GM10248 (cell line): ENCODE data around the gene NRIP2.

ENCODE experiments used
- CTCF ChIA-PET: fragments of 300-600 bp; sonication (Branson Sonifier 250); formaldehyde crosslinking; extraction: SDS; loops from one replicate; lab custom pipeline; 2021; ENCODE audit warnings: antibody characterized with exemption; lab: Yijun Ruan, JAX
- POLR2A ChIA-PET: fragments of 350-650 bp; sonication (Branson Sonifier 250); formaldehyde crosslinking; extraction: SDS; loops from one replicate; lab custom pipeline; 2020; ENCODE audit warnings: antibody characterized with exemption; lab: Yijun Ruan, JAX
- DNase-seq: peaks from one replicate; pipeline ENCODE4 v3.0.0; 2012; ENCODE audit errors: extremely low spot score
- CTCF ChIP-seq: IDR thresholded peaks from 2 replicates; pipeline ENCODE4 v1.5.1; 2012; ENCODE audit warnings: mild to moderate bottlenecking, low read depth; ENCODE audit errors: extremely low read depth, missing control alignments, control extremely low read depth

The NRIP2 gene

GRCh38 chr12:2845280-2845679 is 10.4 kb upstream of the NRIP2 start:
- TF ChIP-seq CTCF: no peak
- DNase-seq: no peak
- CTCF ChIA-PET: interaction anchor here (1.1 to 2.6 kb wide), 6 partner anchors 9 to 188 kb away, joined by 4 to 20 read pairs (median 6); no protein-coding TSS in a partner anchor
- POLR2A ChIA-PET: no interaction called here

GRCh38 chr12:2844786-2845185 is 10.0 kb upstream of the NRIP2 start:
- CTCF ChIA-PET: interaction anchor here (1.2 to 2.6 kb wide), 4 partner anchors 10 to 189 kb away, joined by 3 to 20 read pairs (median 6); no protein-coding TSS in a partner anchor
- no peak for DNase-seq
- no peak for TF ChIP-seq CTCF
- POLR2A ChIA-PET: no interaction called here

- POLR2A ChIA-PET: no interaction called here
Observed at GRCh38 chr12:2842948-2843347, 8.1 kb upstream of the NRIP2 start.

GRCh38 chr12:2841056-2841650 is 6.3 kb upstream of the NRIP2 start:
- ChIA-PET CTCF (no interaction called here), POLR2A (no interaction called here)
- DNase-seq: no peak
- TF ChIP-seq CTCF: no peak

More at GRCh38 chr12:2842948-2843347, 8.1 kb upstream of the NRIP2 start:
- TF ChIP-seq CTCF: no peak
- CTCF ChIA-PET: interaction anchor here (1.2 to 1.3 kb wide), 2 partner anchors 11 to 101 kb away, joined by 4 to 6 read pairs; no protein-coding TSS in a partner anchor
- DNase-seq: no peak

GRCh38 chr12:2836574-2836973 is 1.7 kb upstream of the NRIP2 start:
- ChIA-PET POLR2A (no interaction called here), CTCF (interaction anchor here (1.5 to 3.3 kb wide), 4 partner anchors 9 to 22 kb away, joined by 3 to 11 read pairs (median 4); no protein-coding TSS in a partner anchor)
- TF ChIP-seq CTCF: no peak
- no peak for DNase-seq

GRCh38 chr12:2835691-2836403 is 1.0 kb upstream of the NRIP2 start:
- no peak for TF ChIP-seq CTCF
- ChIA-PET CTCF (interaction anchor here (1.3 to 3.3 kb wide), 5 partner anchors 10 to 22 kb away, joined by 3 to 11 read pairs (median 4); no protein-coding TSS in a partner anchor), POLR2A (no interaction called here)
- DNase-seq: no peak
